Pancreas (tissue), 10 donors: Measurements from ENCODE around the gene MSI1. TPM values are rescaled to one million over a fixed set of nuclear protein-coding genes. Genes with fewer than 3 reads are reported as not detected.

Experiments used
- ATAC-seq, 4 donors: fragments of 200-7000 bp; cut with Tn5 transposase; one replicate each; pipeline versions ENCODE4 v1.8.0 to v1.9.1; 2020; ENCODE audit warnings: mild to moderate bottlenecking in 4 of 4, moderate library complexity in 4 of 4
- DNase-seq, 6 donors: peaks; one replicate each; pipeline ENCODE4 v3.0.0-alpha.2; 2020
- FAIRE-seq: peaks from 2 replicates; lab custom pipeline; 2012; peaks lifted over from hg19 to GRCh38; lab: Jason Lieb, UNC
- H3K27ac ChIP-seq, 4 donors: fragments of 200-600 bp; sonication (generic); 1 replicate in 3 of 4; 2 replicates in 1 of 4; pipeline versions ENCODE4 v1.5.0 to v1.8.0; 2020
- H3K27me3 ChIP-seq, 4 donors: fragments of 200-600 bp; one replicate each; pipeline ENCODE4 v1.8.0; 2021
- H3K36me3 ChIP-seq, 3 donors: fragments of 200-600 bp; sonication (generic) in 1 of 3; one replicate each; pipeline versions ENCODE4 v1.5.0 to v1.8.0; 2020 to 2021
- H3K4me1 ChIP-seq, 3 donors: fragments of 200-600 bp; one replicate each; pipeline ENCODE4 v1.8.0; 2021
- H3K4me3 ChIP-seq, 4 donors: fragments of 200-600 bp; sonication (generic) in 2 of 4; one replicate each; pipeline versions ENCODE4 v1.5.0 to v1.8.0; 2020 to 2021
- H3K9me3 ChIP-seq, 4 donors: fragments of 200-600 bp; one replicate each; pipeline ENCODE4 v1.8.0; 2021
- WGBS, 2 donors: extraction: QIAGEN DNeasy Blood & Tissue Kit; methylation state at CpG; one replicate each; pipeline ENCODE4 v1.1.7; 2013; 5-methylcytosine and 5-hydroxymethylcytosine counted together
- intact Hi-C, 3 donors: fragments of 100-400 bp; cut with DNase I; formaldehyde crosslinking; loops; one replicate each; pipeline versions ENCODE4 v1.11.1 to v1.14.2; 2022
- polyA plus RNA-seq, 2 donors: library from polyadenylated mRNA; stranded (reverse); fragments of 200-250 nt; gene quantifications; one replicate each; pipeline ENCODE4 v1.2.3, GENCODE V29; 2013
- total RNA-seq, 6 donors: library from RNA; stranded (reverse); fragmentation: NEBNext Ultra II Directional in 4 of 6; extraction: Animal tissue kit (Norgen Biotek cat#: 25700) in 4 of 6; gene quantifications; one replicate each; pipeline versions ENCODE4 v1.2.1 to v1.2.4, GENCODE V29; 2021 to 2023
- TF ChIP-seq, protein P1 (sequence below), 4 donors: fragments of 200-600 bp; sonication (generic) in 3 of 4; IDR thresholded peaks; one replicate each; pipeline versions ENCODE4 v1.5.0 to v1.8.0; 2021; ENCODE audit warnings: antibody characterized with exemption in 4 of 4
- donor health status: healthy with polysubstance abuse.
- donor health status: DM: no; HTN: no; CAD: no; lungs with moderate emphysema.
- donor health status: DM: no; HTN: no; CAD: no.
- donor health status: control.
- donor health status: control.
- donor health status: Bipolar disorder and iron deficiency.
- donor health status: DM: yes; HTN: yes; CAD: no.
- donor health status: DM: no; HTN: no; CAD: no.
- donor health status: DM: no; HTN: no; CAD: no.
- donor health status: DM: yes; HTN: yes; CAD: no.

MSI1 gene
- total and polyA plus RNA-seq, 8 donors: 3.0 to 6.0 (median 4.4) TPM

DNA sequence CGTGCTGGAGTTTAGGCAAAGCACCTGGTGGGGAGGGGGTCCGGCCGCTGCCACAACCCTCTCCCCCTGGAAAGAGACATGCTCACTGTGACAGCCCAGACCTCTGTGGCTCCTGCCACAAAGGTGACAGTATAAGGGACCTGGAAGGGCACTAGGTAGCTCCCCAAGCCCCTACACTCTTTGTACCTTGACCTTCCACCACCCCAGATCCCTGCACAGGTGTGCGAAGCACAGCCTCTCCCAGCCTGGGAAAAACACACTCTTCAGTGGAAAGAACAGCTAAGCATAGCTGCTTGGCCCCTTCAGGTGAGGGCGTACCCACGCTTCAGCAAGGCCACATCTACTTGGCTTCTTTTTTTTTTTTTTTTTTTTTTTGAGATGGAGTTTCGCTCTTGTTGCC, 36.4 kb downstream of the MSI1 start:
- intact Hi-C loops: no loop called here
- Histone ChIP-seq H3K9me3 (no peaks in the 10 kb centered on the region), H3K27me3 (no peaks in the 10 kb centered on the region), H3K36me3 (no peaks in the 10 kb centered on the region), H3K4me1 (peaks cover 7 to 25% (median 23%) of the 10 kb centered on the region in 3 donors), H3K4me3 (peak overlapping the region in 1 of 4 donors; percentile 0), H3K27ac (peak overlapping the region; percentile 79 to 91 (median 90))
- TF ChIP-seq, protein P1, sequence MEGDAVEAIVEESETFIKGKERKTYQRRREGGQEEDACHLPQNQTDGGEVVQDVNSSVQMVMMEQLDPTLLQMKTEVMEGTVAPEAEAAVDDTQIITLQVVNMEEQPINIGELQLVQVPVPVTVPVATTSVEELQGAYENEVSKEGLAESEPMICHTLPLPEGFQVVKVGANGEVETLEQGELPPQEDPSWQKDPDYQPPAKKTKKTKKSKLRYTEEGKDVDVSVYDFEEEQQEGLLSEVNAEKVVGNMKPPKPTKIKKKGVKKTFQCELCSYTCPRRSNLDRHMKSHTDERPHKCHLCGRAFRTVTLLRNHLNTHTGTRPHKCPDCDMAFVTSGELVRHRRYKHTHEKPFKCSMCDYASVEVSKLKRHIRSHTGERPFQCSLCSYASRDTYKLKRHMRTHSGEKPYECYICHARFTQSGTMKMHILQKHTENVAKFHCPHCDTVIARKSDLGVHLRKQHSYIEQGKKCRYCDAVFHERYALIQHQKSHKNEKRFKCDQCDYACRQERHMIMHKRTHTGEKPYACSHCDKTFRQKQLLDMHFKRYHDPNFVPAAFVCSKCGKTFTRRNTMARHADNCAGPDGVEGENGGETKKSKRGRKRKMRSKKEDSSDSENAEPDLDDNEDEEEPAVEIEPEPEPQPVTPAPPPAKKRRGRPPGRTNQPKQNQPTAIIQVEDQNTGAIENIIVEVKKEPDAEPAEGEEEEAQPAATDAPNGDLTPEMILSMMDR (IDR thresholded peaks at IDR 0.05): no peak
- DNase-seq (peak in 5 of 6 donors; percentile 80 to 93 (median 84)), ATAC-seq (peak; percentile 73 to 83 (median 79)), FAIRE-seq (no peak)
- 30 to 43% methylated on average over 6 of the region's 7 CpGs for WGBS, 2 donors

DNA sequence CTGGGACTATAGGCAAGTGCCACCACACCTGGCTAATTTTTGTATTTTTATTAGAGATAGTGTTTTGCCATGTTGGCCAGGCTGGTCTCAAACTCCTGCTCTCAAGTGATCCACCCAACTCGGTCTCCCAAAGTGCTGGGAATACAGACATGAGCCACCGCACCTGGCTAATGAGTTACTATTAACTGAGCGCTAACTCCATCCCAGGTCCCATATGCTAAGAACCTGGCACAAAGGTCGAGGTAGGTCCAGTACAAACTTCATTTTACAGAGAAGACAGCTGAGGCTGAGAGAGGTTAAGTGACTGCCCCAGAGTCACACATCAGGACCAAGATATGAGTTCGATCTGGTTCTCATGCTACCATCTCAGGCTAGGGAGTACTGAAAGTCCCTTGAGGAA, 36.9 kb downstream of the MSI1 start:
- DNase-seq: peak in 3 of 6 donors; percentile 15 to 51 (median 47)
- Histone ChIP-seq H3K9me3 (no peaks in the 10 kb centered on the region), H3K27me3 (no peaks in the 10 kb centered on the region), H3K36me3 (no peaks in the 10 kb centered on the region), H3K27ac (peak overlapping the region; percentile 79 to 91 (median 90)), H3K4me3 (peak overlapping the region in 1 of 4 donors; percentile 0), H3K4me1 (peaks cover 7 to 25% (median 23%) of the 10 kb centered on the region in 3 donors)
- ATAC-seq: peak; percentile 16 to 36 (median 28)
- TF ChIP-seq, protein P1 (IDR thresholded peaks at IDR 0.05): no peak
- intact Hi-C loops: no loop called here
- FAIRE-seq: no peak
- WGBS, 2 donors: 32 to 37% methylated on average over 5 of the region's 5 CpGs

DNA sequence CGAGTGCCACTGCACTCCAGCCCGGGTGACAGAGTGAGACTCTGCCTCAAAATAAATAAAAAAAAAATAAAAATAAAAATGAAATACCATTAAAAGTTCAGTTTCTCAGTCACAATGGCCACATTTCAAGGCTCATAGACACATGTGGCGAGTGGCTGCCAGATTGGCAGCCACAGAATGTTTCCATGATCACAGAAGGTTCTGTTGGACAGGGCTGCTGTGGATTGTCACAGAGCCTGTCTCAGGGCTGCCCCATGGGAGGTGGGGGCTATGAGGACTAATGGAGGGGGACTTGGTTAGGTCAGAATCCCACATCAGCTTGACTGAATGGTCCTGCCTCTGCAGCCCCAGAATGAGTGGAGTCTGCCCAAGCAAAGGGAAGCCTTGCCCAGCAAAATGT, 37.6 kb downstream of the MSI1 start:
- H3K4me1 ChIP-seq: peaks cover 7 to 25% (median 23%) of the 10 kb centered on the region in 3 donors
- FAIRE-seq (no peak), ATAC-seq (peak in 2 of 4 donors; percentile 12 to 21), DNase-seq (peak in 3 of 6 donors; percentile 31 to 55 (median 40))
- intact Hi-C loops: no loop called here
- 31 to 48% methylated on average over 3 of the region's 3 CpGs for WGBS, 2 donors
- H3K27ac ChIP-seq: peak overlapping the region; percentile 79 to 91 (median 90)
- no peaks in the 10 kb centered on the region for H3K36me3 ChIP-seq
- no peaks in the 10 kb centered on the region for H3K9me3 ChIP-seq
- H3K4me3 ChIP-seq: no peak overlapping the region
- H3K27me3 ChIP-seq: no peaks in the 10 kb centered on the region
- TF ChIP-seq, protein P1 (IDR thresholded peaks at IDR 0.05): no peak

DNA sequence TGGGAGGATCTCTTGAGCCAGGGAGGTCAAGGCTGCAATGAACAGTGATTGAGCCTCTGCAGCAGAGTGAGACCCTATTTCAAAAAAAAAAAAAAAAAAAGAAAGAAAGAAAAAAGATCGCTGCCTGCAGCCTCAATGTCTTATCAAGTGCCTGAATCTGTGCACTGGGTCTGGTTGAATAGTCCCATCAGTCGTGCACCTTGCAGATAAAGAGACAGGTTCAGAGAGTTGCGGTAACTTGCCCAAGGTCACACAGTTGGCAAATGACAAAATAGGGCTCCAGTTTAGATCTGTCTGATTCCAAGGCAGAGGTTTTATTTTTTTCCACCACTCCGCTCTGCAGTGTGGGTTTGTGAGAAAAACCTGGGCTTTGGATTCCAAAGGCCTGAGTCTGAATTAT, 40.7 kb downstream of the MSI1 start:
- FAIRE-seq (no peak), ATAC-seq (no peak), DNase-seq (no peak)
- H3K36me3 ChIP-seq: peaks cover 0 to 9% (median 0%) of the 10 kb centered on the region in 3 donors
- H3K4me3 ChIP-seq: no peak overlapping the region
- WGBS, 2 donors: 6 to 20% methylated on average over 4 of the region's 4 CpGs
- H3K4me1 ChIP-seq: peaks cover 7 to 28% (median 23%) of the 10 kb centered on the region in 3 donors
- intact Hi-C loops: no loop called here
- TF ChIP-seq, protein P1 (IDR thresholded peaks at IDR 0.05): no peak
- H3K27me3 ChIP-seq: no peaks in the 10 kb centered on the region
- peak overlapping the region; percentile 79 to 95 (median 92) for H3K27ac ChIP-seq
- H3K9me3 ChIP-seq: no peaks in the 10 kb centered on the region

DNA sequence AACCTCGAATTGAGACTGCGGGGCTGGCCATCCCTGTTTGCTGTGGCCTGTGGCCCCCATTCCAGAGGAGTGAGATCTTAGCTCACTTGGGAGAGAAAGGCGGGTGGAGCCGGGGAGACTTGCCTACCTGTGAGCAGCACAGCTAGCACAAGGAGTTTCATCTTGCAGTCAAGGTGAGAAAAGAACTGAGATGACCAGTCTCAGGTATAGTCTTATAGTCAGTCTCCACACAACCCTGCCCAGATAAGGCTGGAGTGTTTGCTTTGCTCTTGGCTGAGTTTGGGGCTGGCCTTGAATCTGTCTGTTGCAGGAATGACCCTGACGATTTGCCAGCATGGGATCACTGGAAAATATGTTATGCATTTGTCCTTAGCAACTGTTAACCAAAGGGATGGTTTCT, 41.4 kb downstream of the MSI1 start, which contains the start of gene PLA2G1B:
TSS of gene PLA2G1B (minus strand) at position 187 of the 400 bp plus-strand sequence. CDS start at position 161, 26 bp downstream.
- peak in 5 of 6 donors; percentile 80 to 91 (median 86) for DNase-seq

More for the DNA sequence above, 41.4 kb downstream of the MSI1 start, which contains the start of gene PLA2G1B:
- no peaks in the 10 kb centered on the region for H3K9me3 ChIP-seq
- ATAC-seq: peak; percentile 51 to 70 (median 58)
- 9 to 26% methylated on average over 5 of the region's 5 CpGs for WGBS, 2 donors
- no peak for FAIRE-seq
- TF ChIP-seq, protein P1 (IDR thresholded peaks at IDR 0.05): no peak
- H3K4me1 ChIP-seq: peaks cover 7 to 32% (median 23%) of the 10 kb centered on the region in 3 donors
- intact Hi-C loops: no loop called here
- no peaks in the 10 kb centered on the region for H3K27me3 ChIP-seq
- H3K4me3 ChIP-seq: peak within 1 kb of the TSS; percentile 41 to 53 (median 46)
- peak within 1 kb of the TSS; percentile 79 to 95 (median 92) for H3K27ac ChIP-seq
- H3K36me3 ChIP-seq: peaks cover 0 to 9% (median 0%) of the 10 kb centered on the region in 3 donors
